ENCODE data around the gene FASN.
"Not testable (repeated sequence)": the region's sequence is repeated elsewhere in the genome, so short reads cannot be mapped to it uniquely, and the experiment has no call there.

Gene FASN

GRCh38 chr17:82098169-82098938 lies at the start of gene FASN:
FASN (minus strand) TSS chr17:82098236; CDS start chr17:82096445, 1,791 bp downstream.
- DNase-seq: peak; percentile 95

DNA sequence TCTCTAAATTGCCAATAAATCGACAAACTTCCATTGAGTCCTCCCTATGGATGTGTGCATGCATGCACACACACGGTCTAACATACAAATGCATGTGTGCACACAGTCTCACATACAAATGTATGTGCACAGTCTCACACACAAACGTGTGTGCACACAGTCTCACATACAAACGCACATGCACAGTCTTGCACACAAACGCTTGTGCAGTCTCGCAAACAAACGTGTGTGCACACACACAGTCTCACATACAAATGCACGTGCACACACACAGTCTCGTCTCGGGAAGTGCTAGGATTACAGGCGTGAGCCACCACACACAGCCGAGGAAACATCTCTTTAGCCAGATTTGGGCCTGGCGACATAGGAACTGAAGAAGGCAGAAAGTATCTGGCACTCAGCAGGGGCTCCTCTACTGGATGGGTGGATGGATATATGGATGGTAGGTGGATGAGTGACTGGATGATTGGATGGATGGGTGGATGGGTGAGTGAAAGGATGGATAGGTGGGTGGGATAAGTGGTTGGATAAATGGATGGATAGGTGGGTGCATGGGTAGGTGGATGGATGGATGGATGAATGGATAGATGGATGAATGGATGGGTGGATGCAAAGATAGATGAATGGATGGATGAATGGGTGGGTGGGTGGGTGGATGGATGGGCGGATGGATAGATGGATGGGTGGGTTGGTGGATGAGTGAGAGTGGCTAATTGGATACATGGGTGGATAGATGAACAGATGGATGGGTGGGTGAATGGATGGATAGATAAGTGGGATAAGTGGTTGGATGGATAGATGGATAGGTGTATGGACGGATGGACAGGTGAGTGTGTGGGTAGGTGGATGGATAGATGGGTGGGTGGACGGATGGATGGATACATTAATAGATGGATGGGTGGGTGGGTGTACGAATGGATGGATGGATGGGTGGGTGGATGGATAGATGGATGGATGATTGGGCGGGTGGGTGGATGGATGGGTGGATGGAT lies 48.9 kb upstream of the FASN start:
- no peak for DNase-seq

GRCh38 chr17:82145550-82146155 lies 47.6 kb upstream of the FASN start:
- DNase-seq: no peak

DNA sequence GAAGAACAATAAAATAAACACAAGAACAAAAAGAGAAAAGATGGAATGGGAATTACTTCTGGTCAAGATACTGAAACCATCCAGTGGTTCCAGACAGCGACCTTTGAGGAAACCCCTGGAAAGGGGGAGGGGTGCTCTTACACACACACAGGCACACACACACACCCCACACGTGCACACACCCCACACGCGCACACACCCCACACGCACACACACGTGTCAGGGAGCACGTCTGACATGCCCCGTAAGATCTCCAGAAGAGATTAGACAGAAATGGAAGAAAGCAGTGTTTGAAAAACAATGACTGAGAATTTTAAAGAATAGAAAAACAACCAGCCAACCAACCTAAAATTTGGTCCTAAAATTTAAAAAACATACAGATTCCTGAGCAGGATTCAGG lies 45.3 kb upstream of the FASN start:
- no peak for DNase-seq

GRCh38 chr17:82139961-82140360 lies 41.9 kb upstream of the FASN start:
- DNase-seq: not testable (repeated sequence)

- no peak for DNase-seq
These were observed 40.5 kb upstream of the FASN start for GRCh38 chr17:82138511-82138992.

DNA sequence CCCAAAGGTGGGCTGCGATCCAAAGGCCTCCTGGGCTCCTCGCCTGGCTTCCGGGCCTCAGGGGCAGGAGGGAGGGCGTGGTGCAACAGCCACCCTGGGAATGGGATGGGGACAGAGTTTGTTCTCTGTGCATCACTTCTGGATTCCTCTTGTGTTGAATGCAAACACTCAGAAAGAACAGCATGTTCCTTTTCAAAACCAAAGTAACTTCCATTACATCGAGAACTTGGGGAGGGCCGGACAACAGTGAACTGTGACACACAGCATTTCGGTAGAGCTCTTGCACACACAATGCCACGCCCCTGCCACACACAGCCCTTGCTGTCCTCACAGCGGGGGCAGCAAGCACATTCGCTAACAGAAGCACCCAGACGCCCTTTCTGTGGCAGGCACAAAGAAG lies 36.1 kb upstream of the FASN start:
- no peak for DNase-seq

- DNase-seq: not testable (repeated sequence)
These were observed 35.3 kb upstream of the FASN start for GRCh38 chr17:82133166-82133953.

GRCh38 chr17:82129095-82129494 lies 31.1 kb upstream of the FASN start:
- DNase-seq: no peak

- no peak for DNase-seq
These were observed 30.3 kb upstream of the FASN start for GRCh38 chr17:82128287-82128686.

GRCh38 chr17:82127704-82128103 lies 29.7 kb upstream of the FASN start:
- peak; percentile 24 for DNase-seq

DNA sequence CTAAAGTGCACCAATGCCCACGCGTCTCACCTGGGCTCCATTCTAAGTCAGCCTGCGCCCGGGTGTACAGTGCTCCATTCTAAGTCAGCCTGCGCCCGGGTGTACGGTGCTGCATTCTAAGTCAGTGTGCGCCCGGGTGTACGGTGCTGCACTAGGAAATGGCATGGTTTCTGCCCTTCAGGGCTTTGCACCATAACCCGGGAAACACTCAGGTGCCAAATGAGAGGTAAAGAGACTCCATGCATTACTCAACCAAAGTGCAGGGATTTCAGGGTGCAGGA lies 29.2 kb upstream of the FASN start:
- DNase-seq: no peak

GRCh38 chr17:82126556-82127314 lies 28.7 kb upstream of the FASN start:
- peak; percentile 90 for DNase-seq

DNA sequence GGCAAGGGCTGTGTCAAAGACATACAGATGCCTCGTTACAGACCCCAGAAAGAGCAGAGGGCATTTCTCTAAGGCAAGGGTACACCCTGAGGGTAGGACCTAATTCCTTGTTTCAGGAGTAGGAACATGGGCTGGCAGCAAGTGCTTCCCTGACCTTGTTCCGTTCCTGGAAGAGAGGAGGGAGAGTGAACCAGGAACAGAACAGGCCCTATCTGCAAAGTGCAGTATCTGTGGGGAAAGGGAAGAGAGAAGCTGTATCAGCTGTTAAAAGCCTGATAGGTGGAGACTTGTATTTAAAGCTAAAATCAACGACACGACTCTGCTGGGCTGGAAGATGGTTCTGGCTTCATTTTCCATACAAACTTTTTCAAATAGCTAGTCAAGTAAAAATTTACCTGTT lies 26.1 kb upstream of the FASN start:
- DNase-seq: no peak

GRCh38 chr17:82121660-82122629 lies 23.9 kb upstream of the FASN start:
- DNase-seq: no peak

- no peak for DNase-seq
These were observed 23.2 kb upstream of the FASN start for GRCh38 chr17:82121246-82121645.

DNA sequence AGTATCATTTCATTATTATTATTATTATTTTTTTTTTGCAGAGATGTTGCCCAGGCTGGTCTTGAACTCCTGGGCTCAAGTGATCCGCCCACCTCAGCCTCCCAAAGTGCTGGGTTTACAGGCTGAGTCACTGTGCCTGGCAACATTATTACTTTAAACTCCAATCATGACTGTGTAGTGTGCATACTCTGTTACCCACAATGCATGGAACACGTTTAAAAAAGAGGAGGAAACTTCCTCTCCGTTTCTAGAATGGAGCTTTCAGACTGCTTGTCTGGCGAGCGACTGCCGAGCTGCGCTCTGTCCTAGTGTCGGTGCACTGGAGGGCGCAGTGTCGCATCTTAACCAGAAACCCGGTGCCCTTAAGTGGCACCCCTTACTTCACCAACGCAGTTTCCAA lies 22.1 kb upstream of the FASN start:
- no peak for DNase-seq

- no peak for DNase-seq
These were observed 20.9 kb upstream of the FASN start for GRCh38 chr17:82118815-82119380.

DNA sequence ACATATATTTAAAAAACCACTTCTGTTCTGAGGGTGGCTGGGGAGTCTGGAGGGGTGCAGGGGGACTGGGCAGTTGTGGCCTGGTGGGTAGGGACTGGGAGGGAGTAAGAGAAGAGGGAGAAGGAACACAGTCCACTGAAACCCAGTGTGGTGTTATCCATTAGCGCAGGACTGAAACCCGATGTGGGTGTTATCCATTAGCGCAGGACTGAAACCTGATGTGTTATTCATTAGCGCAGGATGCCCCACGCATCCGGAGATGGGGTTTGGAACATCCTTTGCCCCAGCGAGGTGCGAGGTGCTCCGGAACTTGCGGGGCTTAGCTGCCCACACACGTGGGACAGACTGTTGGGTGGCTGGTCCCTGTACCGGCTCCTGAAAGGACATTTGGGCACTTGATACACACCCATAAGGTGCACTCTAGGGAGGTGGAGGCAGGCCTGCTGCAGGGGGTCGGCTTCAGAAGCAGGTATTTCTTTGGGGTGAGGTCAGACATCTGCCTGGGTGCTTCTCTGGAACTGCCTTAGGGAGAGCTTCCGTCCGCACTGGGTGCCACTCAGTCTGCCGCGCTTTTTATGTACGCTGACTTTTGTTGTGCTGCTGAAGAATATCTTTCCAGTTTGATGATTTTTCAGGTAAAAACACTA lies 20.3 kb upstream of the FASN start:
- DNase-seq: no peak
